CD4-positive, alpha-beta T cell treated with Interleukin-15 for 1 hour (primary cell): ENCODE measurements around the gene GBX1.
A peak's percentile ranks its signal among the peaks of the same experiment; 100 is the strongest.

Experiments used
- DNase-seq: peaks from one replicate; pipeline ENCODE4 v3.0.0-alpha.2; 2020

GBX1 gene

GRCh38 chr7:151138153-151138851, 29.2 kb downstream of the GBX1 start:
- no peak for DNase-seq

- no peak for DNase-seq
Measured at GRCh38 chr7:151137791-151138152, 29.7 kb downstream of the GBX1 start.

DNA sequence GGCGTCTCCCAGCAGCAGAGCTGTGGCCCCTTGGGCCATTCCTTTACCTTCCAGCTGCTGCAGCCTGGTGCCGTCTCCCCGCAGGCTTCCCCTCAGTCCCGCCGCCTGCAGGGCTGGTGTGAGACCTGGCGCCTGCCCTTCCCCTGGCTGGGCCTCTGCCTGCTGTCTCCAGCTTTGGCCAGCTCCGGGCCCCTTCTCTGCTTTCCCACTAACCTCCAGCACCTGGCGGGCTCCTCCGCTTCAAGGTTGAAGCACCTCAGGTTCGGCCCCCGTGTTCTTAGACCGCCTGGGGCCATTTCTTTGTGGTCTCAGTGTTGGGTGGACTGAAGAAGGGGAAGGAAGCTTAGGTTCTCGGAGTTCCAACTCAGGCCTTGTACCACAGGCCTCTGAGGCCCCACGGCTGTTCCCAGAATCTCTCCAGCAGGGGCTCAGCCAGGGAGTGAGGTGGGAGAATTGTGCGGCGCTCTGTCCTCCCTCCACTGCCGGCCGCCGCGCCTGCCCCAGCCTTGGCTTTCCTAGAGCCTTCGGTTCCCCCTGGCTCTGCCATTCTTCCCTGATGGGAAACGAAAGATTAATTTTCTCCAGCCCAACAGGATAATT, 30.3 kb downstream of the GBX1 start:
- DNase-seq = peak; percentile 15

DNA sequence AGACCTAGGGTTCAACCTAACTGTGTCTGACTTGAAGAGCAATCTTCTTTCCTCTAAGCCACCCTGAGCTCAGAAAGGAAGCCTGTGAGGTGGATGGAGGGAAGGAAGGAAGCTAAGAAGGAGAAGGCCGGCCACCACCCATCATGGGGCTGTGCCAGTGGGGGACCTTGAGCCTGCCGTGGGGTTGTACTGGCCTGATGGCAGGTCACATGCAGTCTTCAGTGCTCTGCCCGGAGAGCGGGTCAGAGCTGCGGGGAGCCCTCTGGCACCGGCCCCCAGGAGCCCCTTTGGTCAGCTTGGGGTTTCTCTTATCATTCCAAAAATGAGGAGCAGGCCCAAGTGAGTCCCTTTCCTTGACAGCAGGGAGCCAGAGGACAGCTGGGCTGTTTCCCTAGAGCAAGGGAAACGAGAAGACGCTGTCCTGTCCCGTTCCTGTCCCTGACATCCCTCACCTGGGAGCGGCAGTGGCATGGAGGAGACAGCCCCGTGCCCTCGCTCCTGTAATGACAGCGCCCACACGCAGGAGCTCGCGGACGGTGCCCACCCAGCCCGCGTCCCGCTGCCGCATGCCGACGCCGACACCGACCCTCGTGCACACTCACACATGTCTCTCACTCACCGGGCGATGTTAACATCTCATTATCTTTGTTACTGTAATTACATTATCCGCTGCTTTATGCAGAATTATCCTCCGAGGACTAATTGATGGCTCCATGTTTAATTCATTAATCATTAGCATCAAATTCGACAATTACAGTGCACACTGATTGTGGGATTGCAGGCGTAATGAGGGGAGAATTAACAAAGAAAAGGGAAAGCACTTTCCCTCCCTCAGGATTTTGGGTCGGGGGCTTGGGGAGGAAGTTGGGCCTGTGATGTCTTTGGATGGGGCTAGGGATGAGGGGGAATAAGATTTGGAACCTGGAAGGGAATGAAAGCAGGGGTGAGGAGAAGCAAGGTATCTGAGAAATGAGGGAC, 31.3 kb downstream of the GBX1 start:
- DNase-seq = no peak

DNA sequence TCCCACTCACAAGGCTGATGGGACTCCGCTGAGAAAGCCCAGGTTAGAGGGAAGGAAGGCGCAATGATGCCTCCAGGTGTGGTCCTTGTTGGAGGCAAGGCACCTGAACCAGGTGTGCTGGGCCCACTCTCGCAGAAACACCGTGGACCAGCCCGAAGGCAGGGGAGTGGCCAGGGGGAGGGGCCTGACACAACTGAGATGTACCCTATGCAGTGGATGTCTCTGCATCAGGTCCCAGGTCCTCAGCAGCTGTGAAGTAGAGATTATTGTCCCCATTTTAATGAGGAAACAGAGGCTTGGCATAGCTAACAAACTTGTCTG, 32.0 kb downstream of the GBX1 start:
- DNase-seq = no peak

DNA sequence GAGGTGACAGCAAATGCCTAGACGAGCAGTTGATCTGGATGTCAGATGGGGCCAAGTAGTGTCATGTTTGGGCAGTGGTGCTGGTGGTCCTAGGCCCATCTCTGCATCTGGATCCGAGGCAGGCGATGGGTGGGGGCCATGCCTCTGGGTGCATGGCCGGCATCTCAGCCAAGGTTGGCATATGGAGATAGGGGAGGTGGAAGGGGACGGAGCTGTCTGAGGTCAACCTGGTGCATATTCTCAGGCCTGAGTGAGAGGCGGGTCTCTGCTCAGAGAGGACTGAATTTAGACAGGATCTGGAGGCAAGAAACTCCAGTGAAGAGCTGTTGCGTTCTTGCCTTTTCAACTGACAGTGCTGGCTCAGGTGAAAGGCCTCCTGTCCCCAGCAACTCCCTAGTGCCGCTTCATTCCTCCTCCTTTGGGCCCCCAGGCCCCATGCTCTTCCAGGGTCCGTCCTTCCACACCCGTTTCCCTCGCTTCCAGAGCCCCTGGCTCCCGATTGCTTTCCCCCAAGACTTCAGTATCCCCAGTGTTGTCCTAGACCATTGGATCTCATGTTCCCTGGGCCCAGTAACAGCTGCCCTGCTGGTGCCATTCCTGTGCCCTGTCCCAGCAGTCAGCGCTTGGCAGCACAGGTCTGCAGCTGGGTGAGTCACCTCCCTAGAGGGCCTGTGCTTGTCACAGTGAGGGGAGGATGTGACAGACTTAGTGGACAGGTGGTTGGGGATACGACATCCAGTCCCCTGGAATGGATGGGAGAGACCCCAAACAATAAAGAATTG, 32.6 kb downstream of the GBX1 start:
- DNase-seq = no peak

GRCh38 chr7:151133986-151134742, 33.3 kb downstream of the GBX1 start:
- DNase-seq = no peak

DNA sequence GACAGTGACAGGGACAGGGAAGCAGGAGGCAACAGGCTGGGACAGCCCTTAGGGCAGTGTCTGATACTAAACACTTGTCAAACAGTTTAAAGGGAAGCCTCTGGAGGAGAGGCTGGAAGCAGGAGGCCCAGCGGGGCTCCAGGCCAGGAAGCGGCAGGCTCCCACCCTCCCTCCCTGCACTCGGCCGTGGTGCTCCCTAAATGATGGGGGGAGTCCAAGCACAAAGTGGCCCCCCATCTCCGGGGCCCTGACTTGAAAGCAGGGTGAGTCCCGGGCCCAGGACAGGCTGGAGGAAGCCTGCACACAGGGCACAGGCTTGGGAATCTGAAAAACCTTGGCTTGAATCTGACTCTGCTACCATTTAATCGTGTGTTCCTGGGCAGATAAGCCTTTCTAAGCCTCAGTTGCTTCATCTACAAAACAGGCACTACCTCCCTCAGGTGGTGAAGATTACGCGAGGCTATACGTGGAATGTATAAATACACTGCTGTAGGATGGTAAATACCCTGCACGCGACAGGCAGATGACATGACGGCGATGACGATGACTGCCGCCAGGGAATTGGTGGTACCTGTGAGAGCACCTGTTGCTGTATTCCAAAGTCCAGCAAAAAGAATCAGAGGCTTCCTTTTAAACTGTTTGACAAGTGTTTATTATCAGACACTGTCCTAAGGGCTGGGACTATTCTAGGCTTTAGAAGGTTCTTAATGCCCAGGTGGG, 34.1 kb downstream of the GBX1 start:
- DNase-seq = no peak

DNA sequence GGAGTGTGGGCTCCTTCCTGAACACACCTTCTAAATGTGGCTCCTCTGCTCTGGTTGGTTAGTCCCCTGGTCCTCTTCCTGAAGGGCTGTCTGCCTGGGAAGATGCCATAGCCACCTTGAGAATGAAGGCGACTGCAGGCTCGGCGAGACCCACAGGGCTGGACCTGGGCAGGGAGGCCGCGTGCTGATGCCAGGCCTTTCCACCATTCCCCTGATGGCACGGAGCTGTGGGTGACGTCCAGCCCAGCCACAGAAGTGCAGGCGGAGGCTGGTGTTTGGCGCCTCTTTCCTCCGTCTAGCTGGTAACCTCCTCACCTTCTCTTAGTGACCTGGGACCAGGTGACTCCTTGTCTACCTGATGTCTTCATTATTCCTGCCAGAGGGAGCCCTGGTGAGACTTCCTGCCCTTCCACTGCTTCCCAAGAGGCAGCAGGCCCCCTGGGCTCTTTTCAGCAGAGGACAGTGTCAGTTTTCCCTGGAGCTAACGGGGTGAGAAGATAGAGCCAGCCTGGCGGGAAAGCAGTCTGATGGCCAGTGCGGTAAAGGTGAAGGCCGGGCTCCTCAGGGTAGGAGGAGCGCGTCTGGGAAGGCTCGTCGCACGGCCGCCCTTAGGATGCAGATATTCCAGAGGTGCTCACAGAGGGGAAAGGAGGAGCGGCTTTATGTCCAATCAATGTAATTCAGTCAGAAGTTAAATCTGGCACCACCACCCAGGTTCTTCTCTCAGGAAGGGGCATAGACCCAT, 34.9 kb downstream of the GBX1 start:
- DNase-seq = no peak

- DNase-seq = no peak
Measured at GRCh38 chr7:151131592-151132293, 35.8 kb downstream of the GBX1 start.

DNA sequence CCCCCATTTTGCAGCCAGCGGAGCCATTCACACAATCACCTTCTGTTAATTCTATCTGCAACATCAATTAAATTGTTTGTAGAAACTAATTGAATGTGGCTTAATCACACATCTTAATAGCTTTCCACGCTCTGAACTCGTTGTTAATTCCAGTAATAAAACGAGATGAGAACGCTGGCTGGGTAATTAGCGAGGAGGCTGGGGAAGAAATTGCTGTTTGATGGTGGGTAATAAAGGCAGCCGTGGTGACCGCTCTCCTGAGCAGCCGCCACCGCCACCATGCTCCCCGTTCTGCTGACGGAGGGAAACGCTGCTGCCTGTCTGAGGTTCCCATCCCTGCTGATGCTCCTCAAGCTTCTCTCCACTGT, 36.3 kb downstream of the GBX1 start:
- no peak for DNase-seq

DNA sequence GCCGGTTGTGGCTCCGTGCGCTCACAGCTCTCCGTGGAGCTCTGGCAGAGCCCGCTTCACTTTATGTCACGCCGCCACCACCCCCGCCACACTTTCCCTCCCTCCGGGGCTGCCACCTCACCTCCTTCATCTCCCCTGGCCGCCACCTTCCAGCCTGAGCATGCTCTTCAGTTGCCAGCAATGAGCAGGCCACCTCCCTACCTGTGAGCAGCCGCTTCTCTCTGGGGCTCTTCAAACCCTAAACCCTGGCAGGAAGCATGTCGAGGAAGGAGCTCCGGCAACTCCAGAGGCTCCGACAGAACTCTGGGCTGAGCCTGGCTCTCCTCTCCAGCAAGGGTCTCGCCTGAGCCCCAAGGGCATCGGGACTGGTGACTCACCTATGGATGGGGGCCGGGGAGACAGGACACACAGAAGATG, 36.7 kb downstream of the GBX1 start:
- DNase-seq = no peak

GRCh38 chr7:151129960-151130591, 37.4 kb downstream of the GBX1 start:
- DNase-seq = no peak

DNA sequence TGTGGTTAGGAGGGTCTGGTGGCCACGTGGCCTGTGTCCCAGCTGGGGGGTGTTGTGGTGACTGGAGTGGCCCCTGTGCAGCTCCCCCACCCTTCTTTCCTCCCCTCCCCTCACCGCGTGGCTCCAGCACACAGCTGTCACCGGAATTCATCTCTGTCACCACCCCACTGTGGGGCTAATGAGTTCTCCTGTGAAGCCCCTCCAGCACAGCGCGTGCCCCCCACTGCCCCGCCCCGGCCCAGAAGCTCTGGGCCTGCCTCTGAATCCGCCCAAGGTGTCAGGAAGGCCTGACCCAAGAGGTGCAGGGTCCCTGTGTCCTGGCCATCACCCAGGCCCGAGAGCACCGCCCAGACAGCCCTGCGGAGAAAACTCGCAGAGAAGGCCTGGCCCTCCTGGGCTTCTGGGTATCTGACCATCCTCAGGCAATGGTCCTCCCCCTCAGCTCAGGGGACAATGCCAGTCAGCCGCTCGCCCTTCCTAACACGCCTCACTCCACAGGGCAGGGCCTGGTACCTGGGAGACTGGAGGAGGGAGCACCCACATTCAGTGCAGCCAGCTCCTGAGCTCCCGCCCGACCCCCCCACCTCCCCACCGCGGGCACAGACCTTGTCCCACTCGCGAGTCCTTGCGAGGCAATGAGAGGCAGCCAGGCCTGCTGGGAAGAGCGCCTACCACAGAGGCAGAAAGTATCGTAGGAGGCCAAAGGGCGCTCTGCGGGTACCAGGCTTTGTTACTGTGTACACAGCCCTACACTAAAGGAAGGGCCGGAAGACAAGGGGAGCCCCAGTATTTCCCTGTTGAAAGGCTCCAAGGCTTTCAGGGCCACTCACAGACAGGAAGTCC, 38.2 kb downstream of the GBX1 start:
- DNase-seq = no peak

DNA sequence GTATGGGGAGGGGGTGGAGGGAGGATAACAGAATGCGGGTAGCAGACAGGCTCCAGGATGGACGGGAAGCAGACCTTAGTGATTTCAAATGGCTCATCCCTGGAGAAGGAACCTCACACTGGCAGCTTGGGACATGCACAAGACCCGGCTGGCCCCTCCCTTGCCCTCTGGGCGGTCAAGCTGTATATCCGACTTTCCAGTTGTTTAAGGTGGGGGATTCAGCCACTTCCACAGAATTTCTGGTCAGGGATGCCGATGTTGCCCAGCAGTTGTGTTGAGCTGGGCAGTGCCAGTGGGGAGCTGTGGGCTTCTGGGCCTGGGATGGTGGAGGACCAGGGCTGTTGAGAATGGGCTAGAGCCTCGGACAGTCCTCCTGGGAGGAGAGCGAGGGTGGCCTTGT, 38.8 kb downstream of the GBX1 start:
- no peak for DNase-seq

- no peak for DNase-seq
Measured at GRCh38 chr7:151128144-151128543, 39.4 kb downstream of the GBX1 start.

- no peak for DNase-seq
Measured at GRCh38 chr7:151126491-151127137, 40.9 kb downstream of the GBX1 start.

DNA sequence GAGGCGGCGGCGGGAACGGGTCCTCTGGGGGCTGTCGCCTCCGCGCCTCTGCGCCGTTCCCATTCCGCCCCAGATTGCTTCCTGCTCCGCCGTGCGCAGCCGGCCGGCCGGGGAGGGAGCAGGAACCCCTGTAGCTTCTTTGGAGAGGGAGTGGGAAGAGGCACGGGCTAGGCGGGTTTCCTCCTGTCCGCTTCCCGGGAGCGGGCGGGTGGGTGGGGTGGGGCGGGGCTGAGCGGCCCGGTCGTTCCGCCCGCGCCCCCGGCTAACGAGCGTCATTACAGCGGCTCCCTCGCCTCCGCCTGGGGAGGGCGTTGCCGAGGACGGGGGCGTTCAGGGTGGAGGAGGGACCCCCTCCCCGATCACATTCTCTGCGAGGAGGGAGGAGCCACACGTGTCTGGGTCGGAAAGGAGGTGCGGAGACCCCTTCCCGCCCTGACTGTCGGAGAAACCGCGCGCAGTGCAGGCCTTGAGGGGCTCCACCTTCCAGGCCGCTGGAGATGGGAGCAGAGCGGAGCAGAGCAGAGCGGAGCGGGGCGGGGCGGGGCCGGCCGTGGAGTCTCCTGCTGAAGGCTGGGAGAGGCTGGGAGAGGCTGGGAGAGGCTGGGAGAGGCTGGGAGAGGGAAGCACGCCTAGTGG, 41.5 kb downstream of the GBX1 start:
- no peak for DNase-seq
